DND-41 (cell line): ENCODE measurements around the gene GRK1.
"Not testable (repeated sequence)": the region's sequence is repeated elsewhere in the genome, so short reads cannot be mapped to it uniquely, and the experiment has no call there.

Experiments used
- ATAC-seq: fragments of 200-7000 bp; cut with Tn5 transposase; 3 replicates; pipeline ENCODE4 v1.9.1; 2021; ENCODE audit warnings: low read depth; ENCODE audit not compliant: insufficient read depth
- DNase-seq: peaks from one replicate; pipeline ENCODE4 v3.0.0-alpha.2; 2020
- H2AFZ ChIP-seq: 2 replicates; pipeline ENCODE4 v1.6.0; 2012; ENCODE audit warnings: low read depth, low read length
- H3K27ac ChIP-seq: 2 replicates; pipeline ENCODE4 v1.5.1; 2012; ENCODE audit warnings: low read length, inconsistent platforms
- H3K27me3 ChIP-seq: fragments of 200-600 bp; sonication (generic); 2 replicates; pipeline ENCODE4 v1.6.0; 2012; ENCODE audit warnings: low read length, mild to moderate bottlenecking, inconsistent platforms; ENCODE audit not compliant: insufficient read depth, poor library complexity
- H3K36me3 ChIP-seq: 2 replicates; pipeline ENCODE4 v1.5.1; 2012; ENCODE audit warnings: low read length, inconsistent platforms; ENCODE audit not compliant: insufficient read depth
- H3K4me1 ChIP-seq: 2 replicates; pipeline ENCODE4 v1.5.1; 2012; ENCODE audit warnings: mild to moderate bottlenecking, low read length; ENCODE audit not compliant: insufficient read depth
- H3K4me2 ChIP-seq: 2 replicates; pipeline ENCODE4 v1.6.0; 2012; ENCODE audit warnings: mild to moderate bottlenecking, moderate library complexity, low read length, inconsistent platforms; ENCODE audit not compliant: insufficient read depth
- H3K4me3 ChIP-seq, 2 experiments: fragments of 200-600 bp in 1 of 2; shearing (Covaris generic) in 1 of 2; 2 replicates each; pipeline ENCODE4 v1.5.1; 2012 to 2016; ENCODE audit warnings: inconsistent platforms in 2 of 2, low read length in 2 of 2, mild to moderate bottlenecking in 2 of 2, low read depth in 1 of 2, moderate library complexity in 1 of 2
- H3K79me2 ChIP-seq: 2 replicates; pipeline ENCODE4 v1.6.0; 2012; ENCODE audit warnings: low read length, inconsistent platforms; ENCODE audit not compliant: insufficient read depth
- H3K9ac ChIP-seq: 2 replicates; pipeline ENCODE4 v1.6.0; 2012; ENCODE audit warnings: low read depth, mild to moderate bottlenecking, inconsistent platforms, low read length, moderate library complexity
- H3K9me3 ChIP-seq: 2 replicates; pipeline ENCODE4 v1.5.1; 2012; ENCODE audit warnings: low read length, moderate library complexity, mild to moderate bottlenecking, inconsistent platforms; ENCODE audit not compliant: insufficient read depth, severe bottlenecking
- H4K20me1 ChIP-seq: 2 replicates; pipeline ENCODE4 v1.6.0; 2012; ENCODE audit warnings: low read length; ENCODE audit not compliant: insufficient read depth
- EZH2 ChIP-seq: IDR thresholded peaks from 3 replicates; pipeline ENCODE4 v1.6.1; 2012; ENCODE audit warnings: borderline replicate concordance, low read depth, mild to moderate bottlenecking, moderate library complexity, low read length, inconsistent platforms; ENCODE audit not compliant: severe bottlenecking
- TF ChIP-seq, protein P1 (sequence below): IDR thresholded peaks from 2 replicates; pipeline ENCODE4 v1.5.1; 2012; ENCODE audit warnings: borderline replicate concordance, low read length, moderate library complexity, mild to moderate bottlenecking; ENCODE audit not compliant: poor library complexity, severe bottlenecking; ENCODE audit errors: extremely low read depth

The GRK1 gene

DNA sequence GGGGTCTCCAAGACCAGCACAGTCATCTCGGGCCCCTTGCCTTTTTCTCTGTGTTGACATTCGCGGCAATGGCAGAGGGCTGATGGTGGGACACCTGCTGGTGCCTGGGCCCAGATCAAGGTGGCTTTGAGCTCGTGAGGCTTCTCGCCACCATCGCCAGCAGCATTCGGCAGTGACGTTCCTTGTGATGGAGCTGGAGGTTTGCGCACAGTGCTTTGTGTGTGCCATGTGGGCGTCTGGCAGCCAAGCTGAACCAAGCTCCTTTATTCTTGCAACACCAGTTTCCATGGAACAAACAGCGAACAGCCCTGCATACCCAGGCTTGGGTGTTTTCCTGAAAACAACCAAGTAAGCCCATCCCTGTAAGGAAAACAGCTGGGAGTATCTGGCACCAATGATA lies 82.9 kb downstream of the GRK1 start:
- ATAC-seq (no peak), DNase-seq (no peak)
- Histone ChIP-seq H3K9me3 (peaks cover 10% of the 10 kb centered on the region), H2AFZ (no peak overlapping the region), H3K36me3 (no peaks in the 10 kb centered on the region), H3K9ac (no peak overlapping the region), H4K20me1 (peaks cover 8% of the 10 kb centered on the region; the same call in 1 of the 2 replicates), H3K79me2 (no peaks in the 10 kb centered on the region), H3K4me3 (no peak overlapping the region), H3K4me1 (no peaks in the 10 kb centered on the region), H3K27ac (no peak overlapping the region), H3K4me2 (no peak overlapping the region), H3K27me3 (no peaks in the 10 kb centered on the region)
- TF ChIP-seq, protein P1, sequence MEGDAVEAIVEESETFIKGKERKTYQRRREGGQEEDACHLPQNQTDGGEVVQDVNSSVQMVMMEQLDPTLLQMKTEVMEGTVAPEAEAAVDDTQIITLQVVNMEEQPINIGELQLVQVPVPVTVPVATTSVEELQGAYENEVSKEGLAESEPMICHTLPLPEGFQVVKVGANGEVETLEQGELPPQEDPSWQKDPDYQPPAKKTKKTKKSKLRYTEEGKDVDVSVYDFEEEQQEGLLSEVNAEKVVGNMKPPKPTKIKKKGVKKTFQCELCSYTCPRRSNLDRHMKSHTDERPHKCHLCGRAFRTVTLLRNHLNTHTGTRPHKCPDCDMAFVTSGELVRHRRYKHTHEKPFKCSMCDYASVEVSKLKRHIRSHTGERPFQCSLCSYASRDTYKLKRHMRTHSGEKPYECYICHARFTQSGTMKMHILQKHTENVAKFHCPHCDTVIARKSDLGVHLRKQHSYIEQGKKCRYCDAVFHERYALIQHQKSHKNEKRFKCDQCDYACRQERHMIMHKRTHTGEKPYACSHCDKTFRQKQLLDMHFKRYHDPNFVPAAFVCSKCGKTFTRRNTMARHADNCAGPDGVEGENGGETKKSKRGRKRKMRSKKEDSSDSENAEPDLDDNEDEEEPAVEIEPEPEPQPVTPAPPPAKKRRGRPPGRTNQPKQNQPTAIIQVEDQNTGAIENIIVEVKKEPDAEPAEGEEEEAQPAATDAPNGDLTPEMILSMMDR, result no peak
- no peak for TF ChIP-seq EZH2

DNA sequence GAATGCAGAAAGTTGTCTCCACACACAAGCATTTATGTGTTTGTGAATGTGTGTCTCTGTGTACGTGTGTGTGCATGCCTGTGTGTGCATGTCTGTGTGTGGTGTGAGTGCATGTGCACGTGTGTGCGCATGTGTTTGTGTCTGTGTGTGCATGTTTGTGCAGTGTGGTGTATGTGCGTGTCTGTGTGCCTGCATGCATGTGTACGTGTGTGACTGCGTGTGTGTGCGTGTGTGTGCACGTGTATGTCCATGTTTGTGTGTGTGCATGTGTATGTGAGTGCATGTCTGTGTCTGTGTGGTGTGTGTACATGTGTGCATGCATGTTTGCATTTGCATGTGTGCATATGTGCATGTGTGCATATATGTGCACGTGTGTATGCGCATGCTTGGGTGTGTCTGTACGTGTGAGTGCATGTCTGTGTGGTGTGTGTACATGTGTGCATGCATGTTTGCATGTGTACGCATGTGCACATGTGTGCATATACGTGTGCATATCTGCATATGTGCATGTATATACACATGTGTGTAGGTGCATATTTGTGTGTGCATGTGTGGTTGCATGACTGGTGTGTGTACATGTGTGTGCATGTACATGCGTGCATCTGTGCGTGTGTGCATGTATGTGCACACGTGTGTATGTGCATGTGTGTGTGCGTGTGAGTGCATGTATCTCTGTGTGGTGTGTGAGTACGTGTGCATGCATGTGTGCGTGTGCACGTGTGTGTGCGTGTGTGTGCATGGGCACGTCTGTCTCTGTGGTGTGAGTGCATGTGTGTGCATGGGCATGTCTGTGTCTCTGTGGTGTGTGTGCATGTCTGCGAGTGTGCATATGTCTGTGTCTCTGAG lies 83.8 kb downstream of the GRK1 start:
- DNase-seq (no peak), ATAC-seq (no peak)
- no peak overlapping the region for H3K4me2 ChIP-seq
- no peaks in the 10 kb centered on the region for H3K79me2 ChIP-seq
- H3K27ac ChIP-seq, result no peak overlapping the region
- H3K36me3 ChIP-seq, result no peaks in the 10 kb centered on the region
- no peaks in the 10 kb centered on the region for H3K27me3 ChIP-seq
- no peak overlapping the region for H3K9ac ChIP-seq
- H3K4me3 ChIP-seq, result no peak overlapping the region
- H4K20me1 ChIP-seq, result peaks cover 4% of the 10 kb centered on the region; the same call in 1 of the 2 replicates
- H3K9me3 ChIP-seq, result peaks cover 10% of the 10 kb centered on the region
- TF ChIP-seq EZH2, result no peak
- TF ChIP-seq, protein P1, result no peak
- no peaks in the 10 kb centered on the region for H3K4me1 ChIP-seq
- H2AFZ ChIP-seq, result no peak overlapping the region

DNA sequence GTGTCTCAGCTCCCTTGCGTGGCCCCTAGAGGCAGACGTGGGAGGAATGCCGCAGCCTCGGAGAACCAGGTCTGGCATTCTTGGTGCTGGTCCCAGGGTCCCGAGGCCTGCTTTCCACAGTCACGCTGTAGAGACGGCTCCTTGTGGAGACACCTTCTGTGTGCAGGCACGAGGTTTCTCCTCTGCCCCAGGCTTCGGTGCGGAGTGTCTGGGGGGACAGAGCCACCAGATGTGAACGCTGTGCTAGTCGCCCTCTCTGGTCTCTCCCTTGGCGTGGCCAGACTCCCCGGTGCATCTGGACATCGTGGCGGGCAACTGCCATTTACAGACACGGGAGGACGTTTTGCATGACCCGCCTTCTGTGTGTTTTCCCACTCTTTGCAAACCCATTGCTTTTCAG lies 84.5 kb downstream of the GRK1 start:
- no peaks in the 10 kb centered on the region for H3K79me2 ChIP-seq
- DNase-seq, result no peak
- H3K4me2 ChIP-seq, result no peak overlapping the region
- H3K4me1 ChIP-seq, result no peaks in the 10 kb centered on the region
- H4K20me1 ChIP-seq, result no peaks in the 10 kb centered on the region
- no peaks in the 10 kb centered on the region for H3K36me3 ChIP-seq
- no peaks in the 10 kb centered on the region for H3K27me3 ChIP-seq
- H3K4me3 ChIP-seq, result no peak overlapping the region
- H3K9me3 ChIP-seq, result peaks cover 10% of the 10 kb centered on the region
- no peak overlapping the region for H2AFZ ChIP-seq
- no peak for ATAC-seq
- TF ChIP-seq, protein P1, result no peak
- no peak for TF ChIP-seq EZH2
- no peak overlapping the region for H3K27ac ChIP-seq
- no peak overlapping the region for H3K9ac ChIP-seq

DNA sequence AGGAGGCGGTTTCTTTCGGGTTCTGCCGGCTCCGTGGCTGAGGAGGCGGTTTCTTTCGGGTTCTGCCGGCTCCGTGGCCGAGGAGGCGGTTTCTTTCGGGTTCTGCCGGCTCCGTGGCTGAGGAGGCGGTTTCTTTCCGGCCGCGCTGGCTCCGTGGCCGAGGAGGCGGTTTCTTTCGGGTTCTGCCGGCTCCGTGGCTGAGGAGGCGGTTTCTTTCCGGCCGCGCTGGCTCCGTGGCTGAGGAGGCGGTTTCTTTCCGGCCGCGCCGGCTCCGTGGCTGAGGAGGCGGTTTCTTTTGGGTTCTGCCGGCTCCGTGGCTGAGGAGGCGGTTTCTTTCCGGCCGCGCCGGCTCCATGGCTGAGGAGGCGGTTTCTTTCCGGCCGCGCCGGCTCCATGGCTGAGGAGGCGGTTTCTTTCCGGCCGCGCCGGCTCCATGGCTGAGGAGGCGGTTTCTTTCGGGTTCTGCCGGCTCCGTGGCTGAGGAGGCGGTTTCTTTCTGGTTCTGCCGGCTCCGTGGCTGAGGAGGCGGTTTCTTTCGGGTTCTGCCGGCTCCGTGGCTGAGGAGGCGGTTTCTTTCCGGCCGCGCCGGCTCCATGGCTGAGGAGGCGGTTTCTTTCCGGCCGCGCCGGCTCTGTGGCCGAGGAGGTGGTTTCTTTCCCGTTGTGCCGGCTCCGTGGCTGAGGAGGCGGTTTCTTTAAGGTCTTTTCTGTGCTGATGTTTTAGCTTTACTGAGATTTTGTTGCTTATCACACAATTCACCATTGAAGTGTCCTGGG lies 85.4 kb downstream of the GRK1 start:
- not testable (repeated sequence) for H3K27ac ChIP-seq, H2AFZ ChIP-seq, H3K36me3 ChIP-seq, H3K9me3 ChIP-seq, H3K4me2 ChIP-seq, DNase-seq, H3K4me1 ChIP-seq, ATAC-seq, H4K20me1 ChIP-seq, H3K4me3 ChIP-seq, H3K9ac ChIP-seq, H3K79me2 ChIP-seq, H3K27me3 ChIP-seq
